HG03354 (cell line): Measurements from ENCODE around the gene SH3TC2.
A peak's percentile ranks its signal among the peaks of the same experiment; 100 is the strongest.

Source experiments
- ATAC-seq: cut with Tn5 transposase; IDR thresholded peaks from one replicate; pipeline ENCODE4 v1.9.1; 2021; ENCODE audit warnings: mild to moderate bottlenecking; ENCODE audit not compliant: unreplicated experiment, poor library complexity, severe bottlenecking

Gene SH3TC2

DNA sequence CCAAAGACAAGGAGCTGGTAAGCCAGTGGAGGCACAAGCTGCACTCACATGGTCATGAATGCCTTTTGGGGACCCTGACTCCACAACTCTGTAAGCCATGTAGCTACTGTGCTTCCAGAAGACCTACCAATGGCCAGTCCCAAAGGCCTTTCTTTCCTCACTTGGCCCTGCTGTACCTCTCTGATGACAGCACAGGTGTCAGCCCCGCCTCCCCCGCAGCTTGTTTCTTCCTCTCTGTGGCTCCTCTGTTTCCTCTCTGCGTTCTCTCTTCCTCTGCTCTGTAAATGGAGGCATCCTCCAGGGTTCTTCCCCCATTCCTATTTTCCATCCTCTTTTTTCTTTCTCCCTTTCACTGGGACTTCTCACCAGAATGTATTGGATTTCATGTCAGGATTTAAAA, 26.7 kb downstream of the SH3TC2 start:
- no peak for ATAC-seq

DNA sequence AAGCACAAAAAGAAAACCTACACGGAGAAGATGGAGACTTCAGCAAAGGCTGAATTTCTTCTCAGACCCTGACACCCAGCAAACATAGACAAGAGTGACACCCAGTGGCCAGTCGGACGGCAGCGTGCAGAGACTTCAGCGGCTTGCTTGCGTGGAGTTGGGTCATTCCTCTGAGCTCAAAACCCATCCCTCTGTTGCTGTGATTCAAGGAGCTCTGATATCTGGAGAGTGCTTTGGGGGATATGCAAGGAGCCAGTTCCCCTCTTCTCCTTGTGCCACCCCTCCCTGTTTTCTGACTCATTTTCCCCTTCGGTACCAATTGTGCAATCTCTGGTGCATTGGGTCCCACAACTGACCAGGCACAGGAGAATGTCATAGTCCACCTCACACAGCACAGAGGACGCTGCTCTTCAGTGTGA, 27.5 kb downstream of the SH3TC2 start:
- peak; percentile 92 for ATAC-seq

DNA sequence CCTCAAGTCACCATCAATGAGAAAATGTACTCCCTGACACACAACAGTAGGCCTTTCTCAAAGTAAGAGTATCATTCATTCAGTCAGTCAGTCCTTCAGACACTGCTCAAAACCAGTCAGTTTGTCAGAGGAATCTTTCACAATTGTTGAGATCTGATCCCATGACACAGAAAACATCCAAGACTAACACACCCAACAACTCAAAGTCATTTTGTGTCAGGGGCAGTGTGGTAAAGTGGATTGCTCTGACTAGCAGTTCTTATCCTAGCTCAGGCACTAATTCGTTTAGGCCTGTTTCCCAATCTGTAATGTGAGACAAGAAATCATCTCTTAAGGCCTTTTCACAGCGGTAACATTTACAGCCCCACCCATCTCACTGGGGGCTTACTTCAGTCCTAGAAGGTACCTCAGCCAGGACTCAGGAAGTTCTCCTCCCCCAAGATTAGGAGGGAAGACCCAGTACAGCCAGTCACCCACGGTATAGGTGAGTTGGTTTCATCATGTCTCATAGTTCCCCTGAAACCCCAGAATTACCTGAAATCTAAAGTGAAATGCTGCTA, 31.9 kb downstream of the SH3TC2 start:
- ATAC-seq = no peak

DNA sequence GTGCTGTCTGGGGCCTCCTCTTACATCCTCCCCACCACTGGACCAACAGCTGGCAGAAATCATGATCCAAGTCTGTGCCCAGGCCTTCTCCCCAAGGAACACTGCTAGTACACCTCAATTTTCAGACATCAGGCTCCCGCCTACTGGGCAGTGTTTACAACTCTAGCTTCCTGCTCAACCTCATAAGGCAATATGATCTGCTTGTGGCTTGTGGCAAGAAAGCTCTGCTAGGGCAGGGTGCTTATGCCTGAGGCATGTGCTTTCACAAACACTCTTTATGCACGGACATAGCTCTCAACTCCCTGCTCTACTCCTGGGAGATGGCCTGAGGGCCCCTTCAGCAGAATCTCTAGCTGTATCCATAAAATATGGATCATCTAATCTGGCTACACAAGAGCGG, 32.5 kb downstream of the SH3TC2 start:
- ATAC-seq = no peak

DNA sequence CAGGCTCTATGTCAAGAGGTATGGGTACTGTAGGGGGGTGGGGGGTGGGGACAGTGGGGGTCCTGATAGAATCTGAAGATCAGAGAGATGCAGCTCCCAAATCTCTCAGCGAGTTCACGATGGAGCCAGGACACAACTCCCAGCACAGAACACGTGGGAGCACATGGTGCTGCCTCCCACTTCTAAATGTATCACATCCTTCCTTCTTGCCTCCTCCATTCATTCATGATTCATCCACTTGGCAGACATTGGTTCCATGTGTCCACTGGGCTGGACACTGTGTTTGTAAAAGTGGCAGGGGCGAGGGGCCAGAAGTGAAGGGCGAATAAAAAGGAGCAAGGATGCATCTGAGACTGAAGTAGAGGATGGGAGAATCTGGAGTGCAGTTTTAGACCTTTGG, 33.9 kb downstream of the SH3TC2 start:
- ATAC-seq = no peak

DNA sequence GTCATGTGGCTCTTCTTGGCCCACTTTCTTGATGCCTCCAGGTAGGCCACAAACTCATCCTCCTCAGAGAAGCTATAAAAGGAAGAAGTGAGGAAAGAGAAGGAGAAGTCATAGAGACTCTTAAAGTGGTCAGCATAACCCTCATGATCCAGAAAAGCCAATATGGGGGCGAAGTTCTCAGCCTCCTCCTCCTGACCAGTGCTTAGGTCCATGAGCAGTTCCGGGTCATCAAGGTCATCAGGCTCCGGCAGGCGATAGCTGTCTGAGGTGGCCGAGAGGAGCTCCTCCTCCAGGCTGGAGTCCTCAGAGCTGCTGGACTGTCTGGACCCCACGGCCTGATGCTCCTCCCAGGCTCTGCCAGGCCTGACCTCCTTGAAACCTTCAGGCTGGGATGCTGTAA, 34.7 kb downstream of the SH3TC2 start:
- no peak for ATAC-seq

DNA sequence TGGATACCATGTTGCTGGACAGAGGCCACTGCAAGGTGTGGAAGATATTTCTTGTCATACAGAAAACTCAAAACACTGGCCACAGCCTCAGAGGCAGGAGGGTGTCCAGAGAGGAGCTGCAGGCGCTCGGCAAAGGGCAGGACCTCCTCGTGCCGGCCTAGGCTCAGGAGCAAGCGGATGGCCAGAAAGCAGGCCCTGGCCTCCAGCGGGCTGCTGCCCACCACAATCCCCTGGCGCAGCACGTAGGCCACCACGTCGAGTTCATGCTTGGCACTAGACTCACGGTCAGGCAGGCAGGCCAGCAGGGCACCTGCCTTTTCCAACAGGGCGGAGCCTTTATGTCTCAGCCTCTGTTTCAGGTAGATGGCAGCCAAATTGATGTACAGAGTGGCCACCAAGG, 35.2 kb downstream of the SH3TC2 start:
- ATAC-seq = no peak

DNA sequence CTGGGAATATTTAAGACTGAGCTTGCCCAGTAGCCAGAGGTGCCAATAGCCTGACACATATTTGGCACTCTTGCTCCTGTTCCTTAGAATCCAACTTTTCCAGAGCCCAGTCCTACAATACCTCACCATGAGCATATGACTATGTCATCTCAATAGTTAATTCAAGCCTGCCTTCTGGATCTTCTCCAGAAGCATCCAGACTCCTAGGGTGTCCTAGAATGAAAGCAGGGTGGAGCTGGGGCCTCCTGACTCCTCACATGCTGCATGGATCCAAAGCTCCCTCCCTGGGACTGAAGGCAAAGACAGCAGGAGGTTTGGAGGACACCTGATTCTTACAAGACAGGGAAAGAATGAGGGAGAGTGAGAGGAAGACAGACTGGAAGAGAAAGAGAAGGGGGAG, 37.9 kb downstream of the SH3TC2 start:
- ATAC-seq = no peak

DNA sequence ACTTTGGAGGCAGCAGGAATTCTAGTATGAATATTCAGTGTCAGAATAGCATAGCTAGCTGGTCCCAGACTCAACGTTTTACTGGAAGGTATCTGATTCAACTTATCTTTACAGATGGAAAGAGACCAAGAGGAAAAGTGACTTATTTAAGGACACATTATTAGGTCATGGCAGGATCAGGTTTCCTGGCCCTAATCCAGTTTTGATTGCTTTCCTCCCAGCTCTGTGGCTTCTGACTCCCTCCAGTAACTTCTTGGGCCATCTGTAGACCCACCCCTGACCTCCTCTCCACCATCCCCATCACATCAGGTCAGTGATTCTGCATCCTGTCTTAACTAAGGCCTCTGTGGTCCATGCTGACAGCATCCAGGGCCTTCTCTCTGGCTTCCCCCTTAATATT, 38.4 kb downstream of the SH3TC2 start:
- no peak for ATAC-seq

DNA sequence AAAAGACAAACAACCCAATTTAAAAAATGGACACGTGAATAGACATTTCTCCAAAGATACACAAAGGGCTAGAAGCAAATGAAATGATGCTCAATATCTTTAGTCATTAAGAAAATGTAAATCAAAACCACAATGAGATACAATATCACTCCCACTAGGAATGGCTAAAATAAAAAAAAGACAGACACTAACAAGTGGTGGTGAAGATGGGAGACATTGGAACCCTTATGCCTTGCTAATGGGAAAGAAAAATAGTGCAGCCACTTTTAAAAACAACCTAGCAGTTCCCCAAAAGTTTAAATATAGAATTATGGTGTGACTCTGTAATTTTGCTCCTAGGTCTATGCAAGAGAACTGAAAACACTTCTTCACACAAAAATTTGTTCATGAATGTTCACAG, 40.7 kb downstream of the SH3TC2 start:
- ATAC-seq = no peak

DNA sequence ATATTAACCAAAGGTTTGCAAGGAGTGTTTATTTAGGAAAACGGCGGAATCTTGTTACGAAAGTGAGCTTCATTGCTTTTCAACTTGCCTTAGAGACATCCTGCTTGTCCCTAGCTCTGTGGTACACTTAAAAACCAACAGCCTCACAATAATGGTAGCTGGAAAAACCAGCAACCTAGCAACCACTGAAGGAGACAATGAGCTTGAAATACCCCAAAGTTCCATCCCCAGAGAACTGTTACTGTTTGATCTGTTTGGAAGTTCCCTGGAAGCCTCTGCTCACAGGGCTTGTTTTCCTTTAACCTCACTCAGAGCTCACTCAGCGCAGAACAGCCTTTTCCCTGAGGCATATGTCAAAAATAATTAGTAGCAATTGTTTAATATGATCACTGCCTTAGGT, 43.2 kb downstream of the SH3TC2 start:
- no peak for ATAC-seq

DNA sequence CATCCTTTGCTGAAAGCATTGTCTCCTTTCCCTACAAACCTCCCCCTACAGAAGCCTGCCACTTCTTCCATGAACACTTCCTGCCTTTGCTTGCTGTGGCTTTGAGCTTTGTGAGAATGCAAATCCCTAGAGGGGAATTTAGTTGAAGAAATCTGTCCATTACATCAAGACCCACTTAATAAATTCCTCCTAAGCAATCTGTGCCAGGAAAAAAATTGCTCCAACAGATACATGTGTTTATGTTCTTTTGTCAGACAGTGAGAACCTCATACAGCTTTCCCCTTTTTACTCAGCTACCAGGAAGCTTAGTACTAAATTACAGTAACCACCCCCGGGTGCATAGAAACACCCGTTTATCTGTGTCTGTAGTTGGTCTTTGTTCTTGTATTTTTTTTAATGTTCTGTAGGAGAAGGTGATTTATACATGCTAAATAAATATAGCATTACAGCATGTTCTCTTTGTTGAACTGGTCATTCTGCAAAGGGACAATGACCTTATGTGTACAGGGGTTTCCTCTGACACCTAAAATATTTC, 43.9 kb downstream of the SH3TC2 start:
- no peak for ATAC-seq

DNA sequence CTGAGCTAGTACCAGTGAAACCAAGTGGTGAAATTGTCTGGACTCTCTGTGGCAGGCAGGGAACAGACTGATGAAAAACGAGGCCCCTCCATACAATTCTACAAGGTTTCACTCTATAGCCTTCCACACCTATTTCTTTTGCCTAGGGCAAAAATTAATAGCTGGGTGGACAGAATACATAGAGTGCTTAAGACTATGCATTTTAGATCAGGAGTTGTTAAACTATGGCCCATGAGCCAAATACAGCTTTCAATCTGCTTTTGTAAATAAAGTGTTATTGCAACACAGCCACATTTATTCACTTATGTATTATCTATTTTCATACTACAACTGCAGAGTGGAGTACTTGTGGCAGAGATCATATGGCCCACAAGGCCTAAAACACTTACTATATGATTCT, 45.2 kb downstream of the SH3TC2 start:
- no peak for ATAC-seq

DNA sequence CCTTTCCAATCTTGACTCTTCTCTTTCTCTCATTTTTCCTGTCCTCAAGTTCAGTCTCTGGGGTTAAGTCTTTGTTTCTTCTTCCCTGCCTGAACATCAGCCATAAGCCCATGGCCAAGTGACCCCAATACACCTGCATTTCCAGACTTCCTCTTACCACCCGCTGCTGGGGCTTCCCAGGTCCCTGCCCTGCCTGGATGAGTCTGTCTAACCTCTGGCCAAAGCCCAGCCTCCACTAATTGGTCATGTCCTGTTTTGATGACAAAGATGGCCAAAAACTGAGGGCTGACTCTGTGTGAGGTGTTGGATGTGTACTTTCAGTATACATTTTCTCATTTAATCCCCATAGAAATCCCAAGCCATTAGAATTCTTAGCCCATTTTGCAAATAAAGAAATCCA, 47.3 kb downstream of the SH3TC2 start:
- no peak for ATAC-seq

DNA sequence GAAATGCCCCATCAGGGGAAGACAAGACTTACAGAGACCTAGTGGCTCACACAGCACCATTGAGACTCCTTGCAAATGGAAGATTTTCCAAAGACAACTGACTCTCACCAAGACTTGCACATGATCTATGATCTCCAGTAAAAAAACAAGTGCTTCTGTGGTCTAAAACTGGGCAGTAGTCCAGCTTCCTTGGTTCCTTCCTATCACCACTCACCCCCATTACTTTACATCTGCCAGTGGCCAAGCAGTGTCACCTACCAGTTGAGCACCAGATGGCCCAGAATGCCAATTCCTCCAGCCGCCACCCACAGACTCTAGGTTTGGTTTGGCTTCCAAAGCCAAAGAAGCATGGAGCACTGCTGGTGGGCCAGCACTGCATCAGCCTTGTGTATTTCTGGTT, 47.7 kb downstream of the SH3TC2 start:
- ATAC-seq = no peak

DNA sequence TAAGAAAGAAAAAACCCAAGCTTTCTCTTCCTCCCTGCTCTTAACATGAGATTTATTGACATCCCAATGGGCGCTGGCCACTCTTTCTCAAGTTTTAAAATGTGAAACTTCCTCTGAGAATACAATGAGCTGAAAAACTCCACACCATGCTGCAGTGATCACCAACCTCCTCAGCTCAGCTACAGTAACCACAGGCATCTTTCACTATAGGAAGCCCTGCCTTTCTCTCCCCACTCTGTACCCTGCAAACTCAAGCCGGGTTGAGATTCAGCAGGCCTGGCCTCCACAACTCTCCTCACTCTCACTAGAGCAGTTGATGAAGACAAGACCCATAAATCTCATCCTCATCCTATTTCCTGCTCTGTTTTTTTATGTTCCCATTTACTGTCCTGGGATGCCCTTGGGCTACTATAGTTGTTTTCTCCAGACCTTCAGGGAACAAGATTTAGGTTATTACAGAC, 48.3 kb downstream of the SH3TC2 start:
- no peak for ATAC-seq

DNA sequence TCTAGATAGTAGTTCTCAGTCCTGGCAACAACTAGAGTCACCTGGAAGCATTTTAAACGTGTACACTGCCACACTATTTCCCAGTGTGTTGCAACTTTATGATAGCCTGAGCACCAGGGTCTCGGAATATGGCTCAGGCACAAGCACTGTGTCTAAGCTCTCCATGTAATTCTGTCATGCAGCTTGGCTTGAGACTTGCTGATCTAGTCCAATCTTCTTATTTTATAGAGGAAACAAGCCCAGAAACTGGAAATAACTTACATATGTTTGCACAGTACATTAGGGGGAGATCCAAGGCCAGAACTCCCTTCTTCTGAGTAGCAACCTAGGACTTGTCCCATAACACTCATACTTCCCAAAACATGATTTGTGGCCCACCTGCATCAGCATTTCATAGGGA, 49.1 kb downstream of the SH3TC2 start:
- no peak for ATAC-seq

DNA sequence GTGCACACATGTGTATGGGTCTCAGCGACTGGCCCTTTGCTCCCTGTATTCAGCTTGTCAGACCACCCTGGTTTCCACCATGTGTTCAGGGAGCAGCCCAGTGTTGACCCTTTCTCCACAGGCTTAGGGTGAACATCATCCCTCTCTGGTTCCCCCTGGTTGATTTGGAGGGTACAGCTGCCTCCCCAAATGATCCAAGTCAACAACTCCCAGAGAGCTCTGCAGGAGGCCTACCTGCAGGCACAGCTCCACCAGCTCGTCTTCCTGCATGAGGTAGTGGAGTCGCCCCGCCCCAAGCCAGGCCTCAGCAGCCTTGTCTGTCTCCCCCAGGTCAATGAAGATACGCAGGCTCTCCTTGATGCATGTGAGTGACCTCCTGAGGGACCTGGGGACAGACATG, 50.5 kb downstream of the SH3TC2 start:
- ATAC-seq = no peak

DNA sequence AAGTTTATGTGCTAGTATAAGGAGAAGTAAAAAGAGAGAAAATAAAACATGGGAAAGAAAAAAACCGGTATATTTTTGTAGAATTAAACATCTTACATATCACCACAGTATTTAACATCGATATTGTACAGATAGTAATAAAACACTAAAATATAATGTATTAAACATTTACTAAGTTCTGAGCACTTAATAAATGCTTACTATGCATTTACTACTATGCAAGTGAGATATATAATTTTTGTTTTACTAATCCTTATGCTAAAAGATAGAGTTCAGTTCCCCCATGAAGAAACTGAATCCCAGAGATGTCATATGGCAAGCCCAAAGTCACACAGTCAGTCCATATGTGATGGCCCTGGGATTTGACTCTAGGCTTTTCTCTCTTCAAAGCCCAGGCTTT, 51.1 kb downstream of the SH3TC2 start:
- no peak for ATAC-seq

DNA sequence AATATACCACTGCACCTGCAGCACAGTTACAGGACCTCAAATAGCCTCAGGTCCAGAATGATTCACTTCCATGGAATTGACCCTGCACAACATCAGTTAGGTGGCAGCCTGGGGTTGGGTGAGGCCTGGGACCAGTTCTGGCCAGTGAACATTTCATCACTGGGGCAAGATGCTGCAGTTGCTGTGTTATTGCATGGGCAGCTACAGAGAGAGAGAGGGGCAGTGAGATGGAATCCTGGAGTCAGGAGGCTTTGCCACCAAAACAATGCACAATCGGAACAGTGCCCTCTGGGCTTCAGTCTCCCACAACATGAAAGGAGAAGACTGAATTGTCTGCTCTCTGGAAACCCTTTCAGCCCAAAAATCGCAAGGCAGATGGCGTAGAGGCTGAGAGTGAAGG, 51.8 kb downstream of the SH3TC2 start:
- no peak for ATAC-seq

DNA sequence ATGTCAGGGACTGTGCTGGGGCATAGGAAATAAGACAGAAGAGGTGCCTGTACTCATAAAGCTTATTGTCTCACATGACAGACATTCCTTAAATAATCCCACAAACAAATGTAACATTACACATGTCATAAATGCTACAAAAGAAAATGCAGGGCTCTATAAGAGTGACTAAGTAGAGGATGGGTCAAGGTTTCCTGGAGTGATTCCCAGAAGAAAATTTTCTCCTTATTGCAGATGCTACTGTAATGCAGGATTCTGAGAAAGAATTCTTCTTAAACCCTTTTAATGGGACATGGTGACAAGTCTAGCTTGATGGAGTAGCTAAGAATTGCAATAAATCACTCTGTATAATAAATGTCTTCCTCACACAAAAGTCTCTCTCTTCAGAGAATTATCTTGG, 55.7 kb downstream of the SH3TC2 start:
- ATAC-seq = no peak

DNA sequence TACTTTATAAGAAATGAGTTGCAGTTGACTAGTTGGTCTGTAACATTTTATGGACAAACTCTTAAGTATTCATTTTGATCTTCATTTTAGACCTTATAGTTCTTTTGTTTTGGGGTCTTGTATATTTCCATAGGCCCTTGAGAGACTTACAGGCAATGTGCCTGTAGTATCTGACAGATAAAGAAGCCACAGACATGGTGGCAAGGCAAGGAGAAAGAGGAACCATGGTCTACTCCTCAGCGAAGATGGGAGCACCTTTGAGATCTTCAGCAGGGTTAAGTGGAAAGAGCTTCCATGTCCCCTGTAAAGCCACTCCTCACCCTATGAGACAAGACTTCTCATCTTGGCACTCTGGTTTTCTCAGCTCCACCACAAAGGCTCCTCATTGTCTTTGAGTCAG, 56.4 kb downstream of the SH3TC2 start:
- ATAC-seq = no peak
